H1 (cell line): ENCODE measurements around the gene ELOVL5. TPM values are rescaled to one million over a fixed set of nuclear protein-coding genes. Genes with fewer than 3 reads are reported as not detected.

Experiments
- BRCA1 ChIP-seq: IDR thresholded peaks from 2 replicates; pipeline ENCODE4 v1.6.1; 2012; ENCODE audit warnings: low read depth, low read length, improper control_type of control experiment
- EZH2 ChIP-seq: fragments of 200-600 bp; sonication (generic); IDR thresholded peaks from 2 replicates; pipeline ENCODE4 v1.7.1; 2012; ENCODE audit warnings: low read depth, mild to moderate bottlenecking, moderate library complexity, low read length, inconsistent platforms; ENCODE audit not compliant: severe bottlenecking
- JUN ChIP-seq: IDR thresholded peaks from 2 replicates; pipeline ENCODE4 v1.6.1; 2011; ENCODE audit warnings: low read depth, mild to moderate bottlenecking, improper control_type of control experiment, low read length
- MAFK ChIP-seq: IDR thresholded peaks from 2 replicates; pipeline ENCODE4 v1.6.1; 2012; ENCODE audit warnings: low read depth, mild to moderate bottlenecking, improper control_type of control experiment, low read length
- POLR2A ChIP-seq, 2 experiments: IDR thresholded peaks; 1 replicate in 1 of 2; 2 replicates in 1 of 2; pipeline ENCODE4 v1.6.1; 2011; ENCODE audit warnings: low read depth in 2 of 2, low read length in 2 of 2, mild to moderate bottlenecking in 2 of 2; ENCODE audit errors: control extremely low read depth in 1 of 2
- RAD21 ChIP-seq, 2 experiments: IDR thresholded peaks in 1 of 2; conservative IDR thresholded peaks in 1 of 2; 2 replicates each; pipeline ENCODE4 v1.6.1; 2011; ENCODE audit warnings: low read depth in 2 of 2, low read length in 2 of 2, improper control_type of control experiment in 1 of 2, inconsistent platforms in 1 of 2, mild to moderate bottlenecking in 1 of 2, moderate library complexity in 1 of 2
- SP4 ChIP-seq: IDR thresholded peaks from 2 replicates; pipeline ENCODE4 v1.6.1; 2012; ENCODE audit warnings: low read length, inconsistent platforms
- ZNF274 ChIP-seq: IDR thresholded peaks from 2 replicates; pipeline ENCODE4 v1.7.0; 2012; ENCODE audit warnings: low read length, borderline replicate concordance; ENCODE audit errors: extremely low read depth
- polyA plus RNA-seq, 7 experiments: library from polyadenylated mRNA; depleted of rRNA in 3 of 7; stranded (reverse) in 5 of 7; unstranded in 2 of 7; fragments of >200 nt in 5 of 7; fragments of 200-250 nt in 2 of 7; gene quantifications; 1 replicate in 5 of 7; 2 replicates in 1 of 7; 4 replicates in 1 of 7; pipeline versions ENCODE4 v1.2.1 to v1.2.3, GENCODE V29; 2011 to 2013; ENCODE audit warnings: missing spikeins in 2 of 7, mixed read lengths in 2 of 7
- total RNA-seq: library from RNA; stranded (reverse); fragmentation: NEBNext Ultra II Directional; extraction: Animal tissue kit (Norgen Biotek cat#: 25700); gene quantifications from 2 replicates; pipeline ENCODE4 v1.2.1, GENCODE V29; 2021
- TF ChIP-seq, protein P1 (sequence below): fragments of 300-600 bp; sonication (generic); IDR thresholded peaks from 2 replicates; pipeline ENCODE4 v1.7.1; 2012; ENCODE audit warnings: low read length, moderate library complexity, mild to moderate bottlenecking, inconsistent platforms; ENCODE audit not compliant: insufficient replicate concordance

The ELOVL5 gene
- total and polyA plus RNA-seq, 2 of the 8 experiments (the other 6 are each of a cell fraction or from before 2014, with no cell fraction given), result 113 to 156 TPM

GRCh38 chr6:53338304-53338703, 10.4 kb downstream of the ELOVL5 start (continued):
- TF ChIP-seq, protein P1, sequence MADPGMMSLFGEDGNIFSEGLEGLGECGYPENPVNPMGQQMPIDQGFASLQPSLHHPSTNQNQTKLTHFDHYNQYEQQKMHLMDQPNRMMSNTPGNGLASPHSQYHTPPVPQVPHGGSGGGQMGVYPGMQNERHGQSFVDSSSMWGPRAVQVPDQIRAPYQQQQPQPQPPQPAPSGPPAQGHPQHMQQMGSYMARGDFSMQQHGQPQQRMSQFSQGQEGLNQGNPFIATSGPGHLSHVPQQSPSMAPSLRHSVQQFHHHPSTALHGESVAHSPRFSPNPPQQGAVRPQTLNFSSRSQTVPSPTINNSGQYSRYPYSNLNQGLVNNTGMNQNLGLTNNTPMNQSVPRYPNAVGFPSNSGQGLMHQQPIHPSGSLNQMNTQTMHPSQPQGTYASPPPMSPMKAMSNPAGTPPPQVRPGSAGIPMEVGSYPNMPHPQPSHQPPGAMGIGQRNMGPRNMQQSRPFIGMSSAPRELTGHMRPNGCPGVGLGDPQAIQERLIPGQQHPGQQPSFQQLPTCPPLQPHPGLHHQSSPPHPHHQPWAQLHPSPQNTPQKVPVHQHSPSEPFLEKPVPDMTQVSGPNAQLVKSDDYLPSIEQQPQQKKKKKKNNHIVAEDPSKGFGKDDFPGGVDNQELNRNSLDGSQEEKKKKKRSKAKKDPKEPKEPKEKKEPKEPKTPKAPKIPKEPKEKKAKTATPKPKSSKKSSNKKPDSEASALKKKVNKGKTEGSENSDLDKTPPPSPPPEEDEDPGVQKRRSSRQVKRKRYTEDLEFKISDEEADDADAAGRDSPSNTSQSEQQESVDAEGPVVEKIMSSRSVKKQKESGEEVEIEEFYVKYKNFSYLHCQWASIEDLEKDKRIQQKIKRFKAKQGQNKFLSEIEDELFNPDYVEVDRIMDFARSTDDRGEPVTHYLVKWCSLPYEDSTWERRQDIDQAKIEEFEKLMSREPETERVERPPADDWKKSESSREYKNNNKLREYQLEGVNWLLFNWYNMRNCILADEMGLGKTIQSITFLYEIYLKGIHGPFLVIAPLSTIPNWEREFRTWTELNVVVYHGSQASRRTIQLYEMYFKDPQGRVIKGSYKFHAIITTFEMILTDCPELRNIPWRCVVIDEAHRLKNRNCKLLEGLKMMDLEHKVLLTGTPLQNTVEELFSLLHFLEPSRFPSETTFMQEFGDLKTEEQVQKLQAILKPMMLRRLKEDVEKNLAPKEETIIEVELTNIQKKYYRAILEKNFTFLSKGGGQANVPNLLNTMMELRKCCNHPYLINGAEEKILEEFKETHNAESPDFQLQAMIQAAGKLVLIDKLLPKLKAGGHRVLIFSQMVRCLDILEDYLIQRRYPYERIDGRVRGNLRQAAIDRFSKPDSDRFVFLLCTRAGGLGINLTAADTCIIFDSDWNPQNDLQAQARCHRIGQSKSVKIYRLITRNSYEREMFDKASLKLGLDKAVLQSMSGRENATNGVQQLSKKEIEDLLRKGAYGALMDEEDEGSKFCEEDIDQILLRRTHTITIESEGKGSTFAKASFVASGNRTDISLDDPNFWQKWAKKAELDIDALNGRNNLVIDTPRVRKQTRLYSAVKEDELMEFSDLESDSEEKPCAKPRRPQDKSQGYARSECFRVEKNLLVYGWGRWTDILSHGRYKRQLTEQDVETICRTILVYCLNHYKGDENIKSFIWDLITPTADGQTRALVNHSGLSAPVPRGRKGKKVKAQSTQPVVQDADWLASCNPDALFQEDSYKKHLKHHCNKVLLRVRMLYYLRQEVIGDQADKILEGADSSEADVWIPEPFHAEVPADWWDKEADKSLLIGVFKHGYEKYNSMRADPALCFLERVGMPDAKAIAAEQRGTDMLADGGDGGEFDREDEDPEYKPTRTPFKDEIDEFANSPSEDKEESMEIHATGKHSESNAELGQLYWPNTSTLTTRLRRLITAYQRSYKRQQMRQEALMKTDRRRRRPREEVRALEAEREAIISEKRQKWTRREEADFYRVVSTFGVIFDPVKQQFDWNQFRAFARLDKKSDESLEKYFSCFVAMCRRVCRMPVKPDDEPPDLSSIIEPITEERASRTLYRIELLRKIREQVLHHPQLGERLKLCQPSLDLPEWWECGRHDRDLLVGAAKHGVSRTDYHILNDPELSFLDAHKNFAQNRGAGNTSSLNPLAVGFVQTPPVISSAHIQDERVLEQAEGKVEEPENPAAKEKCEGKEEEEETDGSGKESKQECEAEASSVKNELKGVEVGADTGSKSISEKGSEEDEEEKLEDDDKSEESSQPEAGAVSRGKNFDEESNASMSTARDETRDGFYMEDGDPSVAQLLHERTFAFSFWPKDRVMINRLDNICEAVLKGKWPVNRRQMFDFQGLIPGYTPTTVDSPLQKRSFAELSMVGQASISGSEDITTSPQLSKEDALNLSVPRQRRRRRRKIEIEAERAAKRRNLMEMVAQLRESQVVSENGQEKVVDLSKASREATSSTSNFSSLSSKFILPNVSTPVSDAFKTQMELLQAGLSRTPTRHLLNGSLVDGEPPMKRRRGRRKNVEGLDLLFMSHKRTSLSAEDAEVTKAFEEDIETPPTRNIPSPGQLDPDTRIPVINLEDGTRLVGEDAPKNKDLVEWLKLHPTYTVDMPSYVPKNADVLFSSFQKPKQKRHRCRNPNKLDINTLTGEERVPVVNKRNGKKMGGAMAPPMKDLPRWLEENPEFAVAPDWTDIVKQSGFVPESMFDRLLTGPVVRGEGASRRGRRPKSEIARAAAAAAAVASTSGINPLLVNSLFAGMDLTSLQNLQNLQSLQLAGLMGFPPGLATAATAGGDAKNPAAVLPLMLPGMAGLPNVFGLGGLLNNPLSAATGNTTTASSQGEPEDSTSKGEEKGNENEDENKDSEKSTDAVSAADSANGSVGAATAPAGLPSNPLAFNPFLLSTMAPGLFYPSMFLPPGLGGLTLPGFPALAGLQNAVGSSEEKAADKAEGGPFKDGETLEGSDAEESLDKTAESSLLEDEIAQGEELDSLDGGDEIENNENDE, result no peak
- TF ChIP-seq MAFK (no peak), BRCA1 (no peak), EZH2 (no peak), POLR2A (IDR thresholded peaks at IDR 0.05; ENCODE audit: control extremely low read depth in 1 of 2, low read depth in 2 of 2, low read length in 2 of 2) (no peak), SP4 (no peak), JUN (no peak), ZNF274 (no peak), RAD21 (IDR thresholded peaks at IDR 0.05 in 1 of 2, conservative IDR thresholded peaks at IDR 0.05 in 1 of 2; ENCODE audit: low read depth in 2 of 2, low read length in 2 of 2) (no peak)
